DOHH2 (cell line): ENCODE results near the gene KIF21B.
A peak's percentile ranks its signal among the peaks of the same experiment; 100 is the strongest.

Source experiments
- H3F3A ChIP-seq: fragments of 200-600 bp; sonication (generic), shearing (Covaris generic); 2 replicates; pipeline ENCODE4 v1.6.0; 2016; ENCODE audit warnings: antibody characterized with exemption, mild to moderate bottlenecking; ENCODE audit not compliant: control insufficient read depth, insufficient read depth
- H3K27ac ChIP-seq: fragments of 200-600 bp; sonication (generic); 2 replicates; pipeline ENCODE4 v1.5.1; 2014; ENCODE audit warnings: low read depth, mild to moderate bottlenecking, low read length, moderate library complexity
- H3K27me3 ChIP-seq: fragments of 200-600 bp; sonication (generic); 2 replicates; pipeline ENCODE4 v1.6.1; 2014; ENCODE audit warnings: mild to moderate bottlenecking, low read length, mixed read lengths; ENCODE audit not compliant: control insufficient read depth
- H3K36me3 ChIP-seq: fragments of 200-600 bp; sonication (generic); 2 replicates; pipeline ENCODE4 v1.6.1; 2014; ENCODE audit warnings: mild to moderate bottlenecking, low read length, moderate library complexity, mixed read lengths; ENCODE audit not compliant: control insufficient read depth
- H3K4me1 ChIP-seq: fragments of 200-600 bp; sonication (generic); 2 replicates; pipeline ENCODE4 v1.6.1; 2014; ENCODE audit warnings: mild to moderate bottlenecking, low read length, mixed read lengths; ENCODE audit not compliant: control insufficient read depth
- H3K4me2 ChIP-seq: fragments of 200-600 bp; sonication (generic); 2 replicates; pipeline ENCODE4 v1.6.0; 2014; ENCODE audit warnings: mild to moderate bottlenecking, low read length, moderate library complexity
- H3K4me3 ChIP-seq: fragments of 200-600 bp; sonication (generic); 2 replicates; pipeline ENCODE4 v1.5.1; 2014; ENCODE audit warnings: mild to moderate bottlenecking, low read length, mixed read lengths
- H3K79me2 ChIP-seq: fragments of 200-600 bp; sonication (generic); 2 replicates; pipeline ENCODE4 v1.6.1; 2014; ENCODE audit warnings: mild to moderate bottlenecking, low read length, mixed read lengths; ENCODE audit not compliant: control insufficient read depth
- H3K9me2 ChIP-seq: fragments of 200-600 bp; sonication (generic); replicated peaks from 2 replicates; pipeline ENCODE4 v1.6.1; 2014; ENCODE audit warnings: mild to moderate bottlenecking, low read length, mixed read lengths; ENCODE audit not compliant: control insufficient read depth
- H3K9me3 ChIP-seq: fragments of 200-600 bp; sonication (generic); 2 replicates; pipeline ENCODE4 v1.6.1; 2014; ENCODE audit warnings: antibody characterized with exemption, low read length, mixed read lengths; ENCODE audit not compliant: control insufficient read depth, insufficient read depth
- H4K20me1 ChIP-seq: fragments of 200-600 bp; sonication (generic); 2 replicates; pipeline ENCODE4 v1.6.0; 2014; ENCODE audit warnings: low read depth, mild to moderate bottlenecking, antibody characterized with exemption, low read length, moderate library complexity; ENCODE audit not compliant: control insufficient read depth, insufficient read depth
- EZH2phosphoT487 ChIP-seq: fragments of 200-600 bp; sonication (generic); IDR thresholded peaks from 2 replicates; pipeline ENCODE4 v1.6.1; 2017; ENCODE audit warnings: borderline replicate concordance, mild to moderate bottlenecking, antibody characterized with exemption, low read length, moderate library complexity, mixed read lengths
- TF ChIP-seq, protein P1 (sequence below): fragments of 200-600 bp; sonication (generic); IDR thresholded peaks from one replicate; pipeline ENCODE4 v1.5.1; 2014; ENCODE audit warnings: antibody characterized with exemption, mild to moderate bottlenecking, low read depth, low read length; ENCODE audit not compliant: poor library complexity, severe bottlenecking

Gene KIF21B

GRCh38 chr1:201026836-201027235 is 3.3 kb upstream of the KIF21B start:
- Histone ChIP-seq H3K4me1 (peaks cover 54% of the 10 kb centered on the region), H3K4me2 (peak overlapping the region; percentile 75), H3K9me3 (no peaks in the 10 kb centered on the region), H3K79me2 (peaks cover 13% of the 10 kb centered on the region), H3K27me3 (no peaks in the 10 kb centered on the region), H3F3A (no peaks in the 10 kb centered on the region), H4K20me1 (no peaks in the 10 kb centered on the region), H3K27ac (peak overlapping the region; percentile 28), H3K36me3 (peaks cover 4% of the 10 kb centered on the region; the same call in 1 of the 2 replicates), H3K4me3 (peak overlapping the region; percentile 56), H3K9me2 (no peaks in the 10 kb centered on the region)
- TF ChIP-seq, protein P1, sequence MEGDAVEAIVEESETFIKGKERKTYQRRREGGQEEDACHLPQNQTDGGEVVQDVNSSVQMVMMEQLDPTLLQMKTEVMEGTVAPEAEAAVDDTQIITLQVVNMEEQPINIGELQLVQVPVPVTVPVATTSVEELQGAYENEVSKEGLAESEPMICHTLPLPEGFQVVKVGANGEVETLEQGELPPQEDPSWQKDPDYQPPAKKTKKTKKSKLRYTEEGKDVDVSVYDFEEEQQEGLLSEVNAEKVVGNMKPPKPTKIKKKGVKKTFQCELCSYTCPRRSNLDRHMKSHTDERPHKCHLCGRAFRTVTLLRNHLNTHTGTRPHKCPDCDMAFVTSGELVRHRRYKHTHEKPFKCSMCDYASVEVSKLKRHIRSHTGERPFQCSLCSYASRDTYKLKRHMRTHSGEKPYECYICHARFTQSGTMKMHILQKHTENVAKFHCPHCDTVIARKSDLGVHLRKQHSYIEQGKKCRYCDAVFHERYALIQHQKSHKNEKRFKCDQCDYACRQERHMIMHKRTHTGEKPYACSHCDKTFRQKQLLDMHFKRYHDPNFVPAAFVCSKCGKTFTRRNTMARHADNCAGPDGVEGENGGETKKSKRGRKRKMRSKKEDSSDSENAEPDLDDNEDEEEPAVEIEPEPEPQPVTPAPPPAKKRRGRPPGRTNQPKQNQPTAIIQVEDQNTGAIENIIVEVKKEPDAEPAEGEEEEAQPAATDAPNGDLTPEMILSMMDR, result no peak
- TF ChIP-seq EZH2phosphoT487, result no peak

DNA sequence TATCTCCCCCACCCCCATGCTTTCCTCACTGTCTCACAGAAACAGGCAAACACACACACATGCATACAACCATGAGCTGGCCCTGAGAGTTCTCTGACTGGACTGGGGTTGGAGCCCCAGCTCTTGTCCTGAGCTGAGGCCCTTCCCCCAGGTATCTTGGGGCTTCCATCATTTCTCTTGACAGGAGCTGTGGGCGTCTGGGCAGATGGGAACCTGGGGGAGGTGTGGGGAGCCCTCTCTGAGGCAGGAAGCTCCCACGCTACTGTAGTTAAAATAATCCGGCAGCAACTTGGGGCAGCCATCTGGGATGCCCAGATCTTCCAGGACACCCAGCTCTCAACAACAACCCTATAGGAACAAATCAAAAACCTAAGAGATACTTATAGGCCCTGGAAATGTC is 2.7 kb upstream of the KIF21B start:
- Histone ChIP-seq H3K9me2 (no peaks in the 10 kb centered on the region), H3K27ac (peak overlapping the region; percentile 28), H3K36me3 (peaks cover 4% of the 10 kb centered on the region; the same call in 1 of the 2 replicates), H3K79me2 (peaks cover 18% of the 10 kb centered on the region), H3K9me3 (no peaks in the 10 kb centered on the region), H3K27me3 (no peaks in the 10 kb centered on the region), H3K4me2 (peak overlapping the region; percentile 75), H3F3A (no peaks in the 10 kb centered on the region), H3K4me1 (peaks cover 60% of the 10 kb centered on the region), H4K20me1 (no peaks in the 10 kb centered on the region), H3K4me3 (peak overlapping the region; percentile 56)
- TF ChIP-seq EZH2phosphoT487, result no peak
- TF ChIP-seq, protein P1, result no peak

GRCh38 chr1:201025571-201026002 is 2.1 kb upstream of the KIF21B start:
- H3K79me2 ChIP-seq, result peaks cover 24% of the 10 kb centered on the region
- no peaks in the 10 kb centered on the region for H3K27me3 ChIP-seq
- peaks cover 3% of the 10 kb centered on the region; the same call in 1 of the 2 replicates for H4K20me1 ChIP-seq
- no peak overlapping the region for H3K4me3 ChIP-seq
- TF ChIP-seq, protein P1, result peak; percentile 60
- no peak for TF ChIP-seq EZH2phosphoT487
- no peak overlapping the region for H3K27ac ChIP-seq
- peaks cover 67% of the 10 kb centered on the region for H3K4me1 ChIP-seq
- peaks cover 4% of the 10 kb centered on the region; the same call in 1 of the 2 replicates for H3K36me3 ChIP-seq
- H3K9me2 ChIP-seq, result no peaks in the 10 kb centered on the region
- 0 out of 2 replicates have a peak, but pooled peaks cover 3% of the 10 kb centered on the region for H3F3A ChIP-seq
- peak overlapping the region; percentile 75 for H3K4me2 ChIP-seq
- no peaks in the 10 kb centered on the region for H3K9me3 ChIP-seq
